Kidney tubule cell (primary cell): ENCODE data around the gene CLK2.
A peak's percentile ranks its signal among the peaks of the same experiment; 100 is the strongest.
"Not testable (repeated sequence)": the region's sequence is repeated elsewhere in the genome, so short reads cannot be mapped to it uniquely, and the experiment has no call there.

Experiments used
- DNase-seq: peaks from one replicate; pipeline ENCODE4 v3.0.0-alpha.2; 2018; ENCODE audit warnings: low spot score

CLK2 gene

DNA sequence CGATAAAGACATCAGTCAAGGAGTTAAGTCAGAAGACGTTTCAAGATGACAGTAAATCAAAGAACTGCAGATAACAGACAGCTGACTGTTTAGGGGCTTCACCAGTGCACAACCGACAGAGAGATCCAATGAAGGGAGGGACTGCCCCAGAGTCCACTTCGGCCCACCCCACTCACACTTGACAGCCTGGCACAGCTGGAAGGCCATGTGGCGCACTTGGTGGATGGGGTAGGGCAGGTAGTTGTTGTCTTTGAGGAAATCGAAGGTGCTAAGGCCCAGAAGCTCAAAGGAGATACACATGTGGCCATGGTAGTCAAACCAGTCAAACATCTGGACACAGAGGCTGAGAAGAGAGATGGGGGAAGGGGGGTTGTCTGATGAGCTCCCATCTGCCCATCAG is 6.8 kb downstream of the CLK2 start:
- no peak for DNase-seq

DNA sequence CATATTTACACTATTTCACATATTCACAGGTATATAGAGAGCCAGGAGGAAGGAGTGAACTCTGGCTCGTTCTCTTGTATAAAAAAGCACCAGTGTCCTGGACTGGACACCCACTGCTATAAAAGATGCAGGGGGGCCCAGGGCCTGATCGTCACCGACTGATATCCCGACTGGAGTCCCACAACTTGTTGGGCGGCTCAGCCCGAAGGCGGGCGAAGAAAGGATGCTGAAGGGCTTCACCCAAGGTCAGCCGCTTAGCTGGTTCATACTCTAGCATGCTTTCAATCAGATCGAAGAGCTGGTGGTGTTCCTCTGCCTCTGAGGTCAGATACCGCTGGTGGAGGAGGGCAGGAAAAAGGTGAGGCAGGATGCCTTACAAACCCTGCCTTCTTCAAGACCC is 10.2 kb downstream of the CLK2 start:
- no peak for DNase-seq

DNA sequence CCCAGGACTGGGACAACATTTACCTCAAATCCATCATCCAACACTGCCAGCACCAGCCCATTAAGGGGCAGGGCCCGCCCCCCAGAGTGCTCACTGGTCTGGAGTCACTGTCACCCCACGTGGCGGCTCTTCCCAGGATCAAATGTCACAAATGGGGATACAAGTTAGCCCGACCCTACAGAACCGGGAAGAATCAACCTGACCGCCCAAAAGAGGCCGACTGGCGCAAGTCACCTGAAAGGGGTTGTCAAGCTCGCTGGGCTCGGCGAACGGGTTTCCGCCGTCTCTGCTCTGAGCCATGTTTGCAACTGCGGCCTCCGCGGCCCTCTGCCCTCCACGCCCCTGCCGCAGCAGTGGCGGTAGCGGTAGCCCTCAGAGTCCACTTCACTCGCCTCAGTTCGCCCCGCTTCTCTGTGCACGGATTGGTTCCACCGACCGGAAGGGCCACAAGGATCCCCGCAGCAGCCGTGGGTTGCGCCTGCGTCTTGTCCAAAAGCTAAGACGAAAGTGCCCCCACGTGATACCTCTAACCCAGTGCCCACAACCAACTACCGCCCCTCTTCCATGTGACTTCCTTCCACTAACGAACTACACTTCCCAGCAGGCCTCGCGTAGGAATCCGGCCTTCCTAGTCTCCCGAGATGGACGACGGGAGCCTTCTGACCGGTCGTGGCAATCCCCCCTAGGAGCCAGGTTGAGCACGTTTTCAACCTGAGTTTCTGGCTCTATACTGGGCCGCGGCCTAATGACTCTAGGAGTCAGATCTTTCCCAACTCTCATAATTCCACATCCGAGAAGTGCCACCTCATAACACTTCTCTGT is 11.2 kb downstream of the CLK2 start, which contains the start of gene SCAMP3:
Gene SCAMP3, minus strand, starts transcription at position 509 of the 822 bp plus-strand sequence. Its CDS starts 209 bp downstream, at position 300.
- peak; percentile 98 for DNase-seq

DNA sequence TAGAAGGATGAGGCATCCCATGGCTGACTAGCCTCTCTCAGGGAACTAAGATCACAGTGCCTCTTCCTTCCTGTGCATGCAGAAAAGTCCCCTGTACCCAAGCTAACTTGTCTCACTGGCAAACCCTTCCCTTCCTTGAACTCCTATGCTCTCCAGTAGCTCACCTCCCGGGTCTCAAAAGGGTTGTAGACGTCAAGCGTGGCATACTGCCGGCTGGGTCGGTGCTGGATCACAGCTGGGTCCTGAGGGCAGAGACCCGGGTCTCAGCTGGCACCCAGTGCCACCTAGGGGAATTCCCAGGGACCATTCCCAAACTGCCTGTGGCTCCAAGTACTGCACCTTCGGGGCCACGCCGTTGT is 11.8 kb downstream of the CLK2 start:
- DNase-seq: peak; percentile 52

DNA sequence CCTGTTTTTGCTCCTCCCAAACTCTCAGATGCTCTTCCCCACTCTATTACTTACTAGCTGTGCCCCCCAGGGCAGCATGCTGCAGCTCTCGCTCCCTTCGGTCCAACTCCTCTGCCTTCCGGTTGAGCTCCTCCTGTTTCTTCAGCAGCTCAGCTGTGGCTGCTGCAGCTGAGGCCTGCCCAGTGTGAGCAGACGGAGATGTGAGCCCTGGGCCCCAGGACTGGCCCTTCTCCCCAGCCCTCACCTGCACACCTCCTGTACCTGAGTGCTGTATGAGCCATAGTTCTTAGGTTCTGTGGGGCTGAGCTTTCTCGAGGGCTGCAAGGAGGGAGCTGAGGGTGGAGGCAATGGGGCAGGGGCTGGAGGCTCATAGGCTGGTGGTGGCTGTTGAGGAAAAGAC is 13.0 kb downstream of the CLK2 start:
- no peak for DNase-seq

DNA sequence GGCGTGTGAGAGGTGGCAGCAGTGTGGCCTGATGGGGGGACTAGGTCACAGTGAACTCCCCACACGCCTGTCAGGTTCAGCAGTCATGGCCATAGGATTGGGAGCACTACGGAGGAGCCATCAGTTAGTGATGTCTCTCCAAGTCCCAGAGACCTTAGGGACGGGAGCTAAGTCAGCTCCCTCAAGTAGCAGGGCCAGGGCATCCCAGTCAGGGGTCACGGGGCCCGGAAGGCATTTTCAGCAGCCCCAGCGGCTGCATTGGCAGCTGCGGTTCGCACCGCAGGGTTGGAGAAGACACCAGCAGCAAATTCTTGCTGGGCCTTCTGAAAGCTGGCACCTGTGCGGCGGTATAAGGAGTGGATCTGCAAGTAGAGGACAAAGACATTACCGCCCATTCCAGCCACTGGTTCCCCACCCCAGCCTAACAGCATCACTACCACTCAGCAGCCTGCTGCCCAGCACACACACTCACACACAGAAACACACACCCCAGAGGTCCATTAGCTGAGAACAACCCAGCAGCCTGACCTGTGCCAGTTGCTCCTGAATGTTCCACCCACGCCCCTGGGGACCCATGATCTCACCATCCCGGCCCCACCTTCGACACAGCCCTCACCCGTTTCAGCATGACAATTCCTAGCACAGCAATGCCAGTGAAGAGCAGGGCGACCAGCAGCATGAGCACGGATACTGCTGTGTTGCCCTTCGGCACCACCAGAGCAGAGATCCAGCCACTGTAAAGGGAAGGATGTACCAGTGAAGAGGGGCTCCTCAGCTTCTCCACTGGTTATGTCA is 17.0 kb downstream of the CLK2 start:
- DNase-seq: no peak

DNA sequence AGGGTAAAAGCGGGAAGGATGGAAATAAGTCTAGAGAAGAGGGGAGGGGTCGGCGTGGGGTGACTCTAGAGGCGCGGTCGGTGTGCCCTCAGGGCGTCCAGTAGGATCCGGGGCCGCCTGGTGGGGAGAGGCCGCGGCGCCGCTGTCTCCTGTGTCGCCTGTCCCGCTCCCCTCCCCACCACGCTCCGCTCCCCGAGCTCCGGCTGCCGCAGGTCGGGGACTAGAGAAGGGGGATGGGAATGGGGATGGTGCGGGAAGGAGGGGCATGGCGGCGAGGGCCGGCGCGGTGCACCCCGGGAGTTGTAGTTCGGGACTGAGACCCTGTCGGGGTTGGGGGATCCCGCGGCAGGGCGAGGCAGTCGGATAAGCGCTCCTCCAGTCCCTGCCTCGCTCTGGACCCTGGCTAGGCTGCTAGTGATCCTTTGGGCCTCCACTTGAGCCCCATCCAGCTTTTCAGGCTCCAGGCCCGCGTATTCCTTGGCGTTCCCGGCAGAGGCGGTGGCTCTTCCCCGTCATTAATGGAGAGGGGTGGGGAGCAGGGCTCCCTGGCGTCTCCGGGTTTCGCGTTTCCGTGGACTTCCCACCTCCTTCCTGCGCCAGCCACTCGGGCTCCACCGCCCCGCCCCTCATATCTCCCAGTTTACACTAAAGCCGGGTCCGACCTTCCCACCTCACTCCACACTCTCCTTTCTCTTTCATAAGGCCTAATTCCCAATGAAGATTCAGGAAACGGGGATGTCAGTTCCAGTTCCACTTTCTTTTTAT is 17.9 kb downstream of the CLK2 start, which contains the start of gene ENTREP3:
Gene ENTREP3, minus strand, starts transcription at position 241 of the 765 bp plus-strand sequence. CDS start 606 bp downstream, outside the sequence.
- DNase-seq: peak; percentile 76

DNA sequence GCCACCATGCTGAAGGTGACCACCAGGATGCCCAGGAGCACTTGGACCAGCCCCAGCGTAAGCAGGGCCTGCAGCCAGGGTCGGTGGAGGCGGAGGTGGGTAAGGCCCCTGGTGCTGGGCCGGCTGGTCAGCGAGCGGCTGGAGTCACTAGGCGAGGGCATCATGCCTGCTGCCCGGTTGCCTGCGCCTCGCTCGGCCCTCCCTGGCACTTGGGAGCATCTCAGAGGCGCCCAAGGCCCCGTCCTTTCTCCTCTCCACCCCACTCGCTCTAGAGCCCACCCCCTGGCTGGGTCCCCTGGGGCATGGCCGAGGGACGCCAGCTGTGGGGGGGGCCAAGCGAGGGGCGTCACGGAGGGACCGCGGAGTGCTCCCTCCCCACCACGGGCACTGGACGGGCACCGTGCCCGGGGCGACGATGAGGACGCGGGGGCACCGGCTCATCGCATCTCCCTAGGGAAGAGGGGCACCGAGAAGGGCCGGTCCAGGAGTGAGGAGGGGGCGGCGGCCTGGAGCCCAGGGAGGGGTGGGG is 18.5 kb downstream of the CLK2 start:
- DNase-seq: peak; percentile 6

DNA sequence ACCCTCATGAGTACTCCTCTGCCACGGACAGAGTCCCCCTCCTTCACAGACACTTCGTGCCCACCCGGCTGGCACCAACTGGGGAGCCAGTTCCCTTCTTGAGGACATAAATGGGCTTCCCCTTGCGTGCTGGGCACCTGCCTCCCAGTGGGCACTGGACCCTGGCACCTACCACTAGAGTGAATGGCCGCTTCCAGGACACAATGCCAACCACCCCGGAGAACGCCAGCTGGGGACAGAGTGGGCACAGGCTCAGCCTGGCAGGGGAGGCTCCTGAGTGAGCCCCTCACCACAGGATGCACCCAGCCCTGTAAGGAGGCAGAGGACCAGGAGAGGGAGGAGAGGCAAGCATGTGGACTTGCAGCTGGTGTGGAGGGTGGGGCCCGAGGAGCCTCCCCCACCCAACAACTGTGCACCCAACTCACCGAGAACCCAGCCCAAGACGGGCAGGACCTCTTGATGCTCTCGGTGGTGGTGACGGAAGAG is 19.0 kb downstream of the CLK2 start:
- no peak for DNase-seq

DNA sequence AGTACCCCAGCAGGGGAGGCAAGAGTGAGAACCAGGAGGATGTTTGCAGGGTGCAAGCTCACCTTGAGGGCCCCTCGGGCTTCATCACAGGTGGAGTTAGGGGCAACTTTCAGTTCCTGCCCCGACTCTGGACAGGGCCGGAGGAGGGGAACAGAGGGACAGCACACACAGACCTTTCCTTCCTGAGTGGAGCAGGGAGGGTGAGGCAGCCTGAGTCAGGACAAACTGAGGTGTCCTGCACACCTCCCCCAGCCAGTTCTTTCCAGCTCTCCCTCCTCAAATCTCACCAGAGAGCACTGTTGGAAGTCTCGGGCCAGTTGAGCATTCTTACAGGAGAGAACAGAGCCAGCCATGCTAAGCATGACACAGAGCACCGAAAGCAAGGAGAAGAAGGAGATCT is 19.5 kb downstream of the CLK2 start:
- DNase-seq: peak; percentile 44

DNA sequence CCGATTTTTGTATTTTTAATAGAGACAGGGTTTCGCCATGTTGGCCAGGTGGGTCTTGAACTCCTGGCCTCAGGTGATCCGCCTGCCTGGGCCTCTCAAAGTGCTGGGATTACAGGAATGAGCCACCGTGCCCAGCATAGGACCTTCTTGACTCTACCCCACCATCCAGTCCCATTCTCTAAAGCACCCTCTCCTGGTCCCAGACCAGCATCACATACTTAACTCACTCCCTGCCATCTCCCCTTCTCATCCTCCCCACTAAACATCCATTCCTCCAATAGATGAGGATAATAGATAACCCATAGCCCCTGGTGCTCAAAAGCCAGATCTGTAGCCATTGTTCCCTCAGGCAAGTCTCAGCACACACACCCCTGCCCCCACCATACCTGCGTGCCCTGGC is 20.1 kb downstream of the CLK2 start:
- no peak for DNase-seq

DNA sequence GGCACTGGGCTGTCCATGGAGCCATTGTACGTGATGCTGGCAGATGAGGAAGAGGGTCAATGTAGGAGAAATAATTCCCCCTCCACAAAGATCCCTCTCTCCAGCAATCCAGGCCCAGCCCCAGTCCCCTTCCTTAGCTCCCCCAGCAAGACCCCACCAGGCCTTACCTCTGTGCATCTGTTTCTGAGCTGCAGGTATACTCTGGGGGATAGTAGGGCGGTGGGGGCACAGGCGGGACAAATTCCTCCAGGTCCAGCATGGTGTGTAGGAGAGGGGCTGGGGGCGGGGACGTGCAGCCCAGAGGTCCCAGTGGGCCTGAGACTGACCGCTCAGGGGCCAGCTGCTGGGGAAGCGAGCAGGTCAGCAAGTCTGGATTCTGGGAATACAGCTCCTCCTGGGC is 21.7 kb downstream of the CLK2 start:
- DNase-seq: no peak

DNA sequence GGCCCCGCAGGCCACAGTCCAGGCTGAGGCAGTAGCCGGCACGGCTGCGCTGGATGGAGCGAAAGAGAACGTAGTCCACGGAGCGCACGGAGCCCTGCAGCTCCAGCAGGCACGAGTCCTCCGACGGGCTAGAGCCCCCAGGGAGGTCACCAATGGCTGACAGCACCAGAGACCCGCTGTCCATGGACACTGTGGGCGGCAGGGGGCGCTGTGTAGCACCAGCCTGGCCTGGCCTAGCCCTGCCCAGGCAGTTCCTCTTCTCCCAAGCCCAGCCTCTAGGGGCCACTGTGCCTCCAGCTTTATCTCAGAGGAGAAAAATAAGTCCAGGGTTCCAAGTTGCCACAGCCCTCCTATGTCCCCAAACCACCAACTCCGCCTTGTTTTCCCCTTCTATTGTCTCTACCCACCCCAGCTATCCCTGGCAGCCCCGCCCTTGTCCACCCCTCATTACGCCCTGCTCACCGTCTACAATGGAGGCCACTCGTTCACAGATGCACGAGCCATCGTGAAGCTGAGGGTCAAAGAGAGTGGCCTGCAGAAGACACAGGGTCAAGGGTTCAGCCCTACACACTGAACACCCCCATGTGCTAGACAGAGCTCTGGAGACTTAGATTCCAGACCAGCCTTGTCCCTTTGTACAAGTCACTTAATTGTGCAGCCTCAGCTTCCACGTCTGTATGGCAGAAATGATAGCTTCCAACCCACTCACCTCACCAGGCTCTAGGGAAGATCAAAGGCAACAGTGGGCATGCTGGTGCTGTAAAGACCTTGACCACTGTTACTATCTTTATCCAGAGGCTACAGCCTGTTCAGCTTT is 22.5 kb downstream of the CLK2 start:
- peak; percentile 90 for DNase-seq

DNA sequence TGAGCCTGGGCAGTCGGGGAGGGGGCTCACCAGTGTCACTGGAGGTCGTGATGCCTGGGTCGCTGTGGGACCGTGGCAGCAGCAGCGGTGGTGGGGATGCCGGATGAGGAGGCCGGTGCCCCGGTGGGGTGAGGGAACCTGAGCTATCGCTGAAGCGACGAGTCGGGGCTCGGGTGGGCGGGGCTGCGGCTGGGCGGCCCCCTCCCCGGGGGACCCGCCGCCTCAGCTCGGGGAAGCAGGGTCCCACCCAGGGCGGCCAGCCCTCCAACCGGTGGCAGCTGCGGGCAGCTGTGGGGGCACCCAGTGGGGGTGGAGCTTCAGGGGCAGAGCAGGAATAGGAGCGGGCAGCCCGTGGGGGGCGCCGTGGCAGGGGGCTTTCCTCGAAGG is 23.1 kb downstream of the CLK2 start:
- DNase-seq: no peak

DNA sequence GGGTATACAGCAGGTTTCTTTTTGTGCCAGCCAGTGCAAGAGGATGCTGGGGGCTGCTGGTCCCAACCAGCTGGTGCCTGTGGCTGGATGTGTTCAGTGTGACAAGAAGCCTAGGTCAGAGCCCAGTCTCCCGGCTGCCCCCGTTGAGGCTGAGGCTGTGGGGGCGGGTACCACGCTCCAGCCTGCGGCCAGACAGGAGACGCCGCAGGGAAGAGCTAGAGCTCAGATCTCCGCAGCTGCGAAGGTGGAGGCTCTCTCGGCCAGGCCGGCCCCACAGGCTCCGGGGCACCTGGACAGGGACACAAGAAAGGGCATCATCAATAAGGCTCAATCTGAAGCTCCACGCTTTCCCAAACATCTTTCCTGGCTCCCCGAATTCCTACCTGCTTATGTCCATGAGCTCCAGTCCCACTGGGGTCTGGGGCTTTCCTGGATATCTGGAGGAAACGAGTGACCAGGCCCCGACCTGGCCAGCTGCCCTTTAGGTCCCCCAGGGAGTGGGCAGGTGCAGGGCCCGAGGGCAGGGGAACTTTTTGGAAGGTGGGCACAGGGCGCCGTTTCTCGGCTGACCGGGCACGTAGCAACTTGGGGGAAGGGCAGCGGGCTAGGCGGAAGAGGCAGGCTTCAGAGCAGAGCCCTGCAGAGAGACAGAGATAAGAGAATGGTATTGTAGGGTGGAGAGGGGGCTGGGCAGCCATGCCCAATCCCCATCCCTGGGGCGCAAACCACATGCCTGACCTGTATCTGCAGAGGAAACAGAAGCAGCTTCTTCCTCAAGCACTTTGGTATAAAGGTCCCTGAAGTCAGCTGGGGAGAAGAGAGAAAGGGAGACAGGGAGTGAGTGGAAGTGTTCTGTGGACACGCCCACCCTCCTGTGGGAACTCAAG is 25.4 kb downstream of the CLK2 start:
- no peak for DNase-seq

DNA sequence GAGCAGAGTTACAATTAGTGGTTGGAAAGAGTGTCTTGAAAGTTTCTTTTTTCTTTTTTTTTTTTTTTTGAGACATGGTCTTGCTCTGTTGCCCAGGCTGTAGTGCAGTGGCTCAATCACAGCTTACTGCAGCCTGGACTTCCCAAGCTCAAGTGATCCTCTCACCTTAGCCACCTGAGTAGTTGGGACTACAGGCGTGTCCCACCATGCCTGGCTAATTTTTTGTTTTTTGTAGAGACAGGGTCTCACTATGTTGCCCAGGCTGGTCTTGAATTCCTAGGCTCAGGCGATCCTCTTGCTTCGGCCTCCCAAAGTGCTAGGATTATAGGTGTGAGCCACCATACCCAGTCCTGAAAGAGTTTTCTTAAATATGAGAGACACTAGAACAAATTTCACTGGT is 26.5 kb downstream of the CLK2 start:
- not testable (repeated sequence) for DNase-seq

DNA sequence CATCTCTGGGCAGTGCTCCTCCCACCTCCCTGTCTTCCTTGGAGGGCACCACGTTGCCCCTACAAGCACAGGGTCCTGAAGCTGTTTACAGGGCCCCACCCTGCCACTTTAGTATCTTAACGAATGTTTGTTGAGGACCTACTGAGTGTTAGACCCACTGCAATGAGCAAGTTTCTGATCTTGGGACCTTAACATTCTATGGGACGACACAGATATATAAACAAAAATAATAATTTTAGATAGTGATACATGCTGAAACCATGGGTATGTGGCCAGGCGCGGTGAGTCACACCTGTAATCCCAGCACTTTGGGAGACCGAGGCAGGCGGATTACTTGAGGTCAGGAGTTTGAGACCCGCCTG is 28.2 kb downstream of the CLK2 start:
- no peak for DNase-seq

DNA sequence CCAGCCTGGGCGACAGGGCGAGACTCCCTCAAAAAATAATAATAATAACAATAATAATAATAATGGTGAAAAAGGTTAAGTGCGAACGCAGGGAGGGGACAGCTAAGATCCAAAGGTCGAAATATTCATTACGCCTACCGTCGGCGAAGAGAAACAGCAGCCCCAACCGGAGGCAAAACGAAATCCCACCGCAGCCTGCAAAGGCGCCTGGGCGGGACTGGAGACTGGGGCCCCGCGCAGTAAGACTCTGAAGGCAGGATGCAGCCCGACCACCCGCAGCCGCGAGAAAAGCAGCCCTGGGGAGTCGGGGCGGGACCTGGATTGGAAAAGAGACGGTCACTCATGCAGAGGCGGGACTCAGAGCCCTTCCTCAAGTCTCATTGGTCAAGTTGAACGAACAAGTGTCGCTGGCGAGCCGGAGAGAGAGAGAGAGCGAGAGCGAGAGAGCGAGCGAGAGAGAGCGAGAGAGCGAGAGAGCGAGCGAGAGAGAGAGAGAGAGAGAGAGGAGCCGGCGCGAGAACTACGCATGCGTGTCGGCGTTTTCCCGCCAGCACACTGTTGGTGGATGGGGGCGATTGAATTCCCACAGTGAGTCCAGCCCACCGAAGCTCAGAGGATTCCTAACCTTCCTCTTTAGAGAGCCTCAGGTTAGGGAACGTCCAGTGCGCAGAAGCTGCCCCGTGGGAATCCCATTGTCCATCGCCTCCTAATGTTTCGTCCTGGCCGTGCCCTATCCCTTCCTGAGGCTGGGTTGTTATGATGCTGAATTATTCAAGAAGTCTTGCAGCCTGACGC is 28.7 kb downstream of the CLK2 start:
- peak; percentile 99 for DNase-seq

DNA sequence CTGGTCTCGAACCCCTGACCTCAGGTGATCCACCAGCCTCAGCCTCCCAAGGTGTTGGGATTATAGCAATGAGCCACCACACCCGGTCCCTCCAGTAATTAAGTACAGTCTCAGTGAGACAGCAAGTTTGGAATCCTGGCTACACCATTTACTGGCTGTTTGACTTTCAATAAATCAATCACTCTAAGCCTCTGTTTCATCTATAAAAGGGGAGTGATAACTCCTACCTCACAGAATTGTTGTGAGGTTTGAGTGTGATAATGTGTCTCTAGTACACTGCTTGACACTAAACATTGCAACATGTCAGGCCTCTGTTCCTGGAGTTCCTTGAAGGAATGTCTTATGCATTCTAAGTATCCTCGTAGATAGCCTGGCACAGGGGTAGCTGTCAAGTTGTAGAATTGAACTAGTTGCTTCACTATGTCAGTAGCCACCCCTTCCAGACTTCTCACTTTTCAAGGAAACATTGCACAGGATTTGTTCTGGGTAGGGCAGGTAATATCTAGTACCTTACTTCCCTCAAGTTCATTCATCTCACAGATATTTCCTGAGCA is 30.4 kb downstream of the CLK2 start:
- no peak for DNase-seq
